PC-3 (cell line): ENCODE data around the gene STX17.

Experiments
- CTCF ChIP-seq: fragments of 300-600 bp; sonication (generic); conservative IDR thresholded peaks from 2 replicates; pipeline ENCODE4 v1.5.1; 2017; ENCODE audit warnings: antibody characterized with exemption, low read depth, mild to moderate bottlenecking, low read length
- EZH2phosphoT487 ChIP-seq: fragments of 300-600 bp; sonication (generic); IDR thresholded peaks from 2 replicates; pipeline ENCODE4 v1.6.1; 2018; ENCODE audit warnings: mild to moderate bottlenecking, antibody characterized with exemption, low read length, borderline replicate concordance

DNA sequence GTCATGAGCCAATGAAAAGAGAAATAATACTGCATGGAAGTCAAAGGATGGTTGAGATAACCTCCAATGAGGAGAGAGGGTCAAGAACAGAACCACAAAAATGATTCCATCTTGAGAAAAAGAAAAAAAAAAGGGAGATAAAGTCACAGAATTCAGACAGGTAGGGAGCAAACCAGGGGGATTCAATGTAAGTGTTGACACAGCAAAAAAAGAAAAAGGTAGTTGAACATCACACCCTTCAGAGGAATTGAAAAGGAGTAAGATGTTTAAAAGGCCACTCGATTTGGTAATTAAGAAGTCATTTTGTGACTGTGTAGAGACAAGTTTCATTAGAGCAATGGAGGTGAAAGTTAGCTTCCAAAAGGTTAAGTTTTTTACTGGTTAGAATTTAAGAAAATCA is 113.1 kb downstream of the STX17 start:
- TF ChIP-seq CTCF (no peak), EZH2phosphoT487 (no peak)
